ENCODE results near the gene LRRTM2.

DNA sequence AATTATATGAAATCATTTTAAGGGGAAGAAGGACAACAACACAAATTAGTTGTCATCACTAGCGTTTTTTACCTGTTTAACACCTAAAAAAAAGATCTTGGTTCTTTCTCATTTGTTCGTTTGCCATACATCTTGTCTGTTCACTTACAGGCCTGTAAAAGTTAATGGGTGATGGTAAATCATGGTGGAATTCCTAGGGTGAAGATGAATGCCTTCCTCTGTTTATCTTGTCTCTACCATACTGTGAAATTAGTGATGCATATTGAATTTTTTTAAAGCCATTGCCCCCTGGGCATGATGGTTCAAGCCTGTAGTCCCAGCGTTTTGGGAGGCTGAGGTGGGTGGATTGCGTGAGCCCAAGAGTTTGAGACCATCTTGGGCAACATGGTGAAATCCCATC lies 46.6 kb downstream of the LRRTM2 start:
- TF ChIP-seq, protein P1, sequence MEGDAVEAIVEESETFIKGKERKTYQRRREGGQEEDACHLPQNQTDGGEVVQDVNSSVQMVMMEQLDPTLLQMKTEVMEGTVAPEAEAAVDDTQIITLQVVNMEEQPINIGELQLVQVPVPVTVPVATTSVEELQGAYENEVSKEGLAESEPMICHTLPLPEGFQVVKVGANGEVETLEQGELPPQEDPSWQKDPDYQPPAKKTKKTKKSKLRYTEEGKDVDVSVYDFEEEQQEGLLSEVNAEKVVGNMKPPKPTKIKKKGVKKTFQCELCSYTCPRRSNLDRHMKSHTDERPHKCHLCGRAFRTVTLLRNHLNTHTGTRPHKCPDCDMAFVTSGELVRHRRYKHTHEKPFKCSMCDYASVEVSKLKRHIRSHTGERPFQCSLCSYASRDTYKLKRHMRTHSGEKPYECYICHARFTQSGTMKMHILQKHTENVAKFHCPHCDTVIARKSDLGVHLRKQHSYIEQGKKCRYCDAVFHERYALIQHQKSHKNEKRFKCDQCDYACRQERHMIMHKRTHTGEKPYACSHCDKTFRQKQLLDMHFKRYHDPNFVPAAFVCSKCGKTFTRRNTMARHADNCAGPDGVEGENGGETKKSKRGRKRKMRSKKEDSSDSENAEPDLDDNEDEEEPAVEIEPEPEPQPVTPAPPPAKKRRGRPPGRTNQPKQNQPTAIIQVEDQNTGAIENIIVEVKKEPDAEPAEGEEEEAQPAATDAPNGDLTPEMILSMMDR (conservative IDR thresholded peaks at IDR 0.05; ENCODE audit: low read depth, low read length), result no peak
- TF ChIP-seq POLR2A (IDR thresholded peaks at IDR 0.05; ENCODE audit: low read depth, low read length) (no peak), MXI1 (IDR thresholded peaks at IDR 0.05; ENCODE audit: borderline replicate concordance, low read depth, low read length) (no peak), BHLHE40 (IDR thresholded peaks at IDR 0.05; ENCODE audit: low read depth, low read length) (no peak), CEBPB (IDR thresholded peaks at IDR 0.05; ENCODE audit: low read depth, low read length) (no peak), RFX5 (IDR thresholded peaks at IDR 0.05; ENCODE audit: low read depth, low read length) (no peak), MAZ (IDR thresholded peaks at IDR 0.05; ENCODE audit: borderline replicate concordance, low read depth, low read length) (no peak), RAD21 (IDR thresholded peaks at IDR 0.05; ENCODE audit: low read length) (no peak)
- TF ChIP-seq, protein P2, sequence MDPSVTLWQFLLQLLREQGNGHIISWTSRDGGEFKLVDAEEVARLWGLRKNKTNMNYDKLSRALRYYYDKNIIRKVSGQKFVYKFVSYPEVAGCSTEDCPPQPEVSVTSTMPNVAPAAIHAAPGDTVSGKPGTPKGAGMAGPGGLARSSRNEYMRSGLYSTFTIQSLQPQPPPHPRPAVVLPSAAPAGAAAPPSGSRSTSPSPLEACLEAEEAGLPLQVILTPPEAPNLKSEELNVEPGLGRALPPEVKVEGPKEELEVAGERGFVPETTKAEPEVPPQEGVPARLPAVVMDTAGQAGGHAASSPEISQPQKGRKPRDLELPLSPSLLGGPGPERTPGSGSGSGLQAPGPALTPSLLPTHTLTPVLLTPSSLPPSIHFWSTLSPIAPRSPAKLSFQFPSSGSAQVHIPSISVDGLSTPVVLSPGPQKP (IDR thresholded peaks at IDR 0.05; ENCODE audit: borderline replicate concordance, low read depth, low read length), result no peak
- TF ChIP-seq, protein P3, sequence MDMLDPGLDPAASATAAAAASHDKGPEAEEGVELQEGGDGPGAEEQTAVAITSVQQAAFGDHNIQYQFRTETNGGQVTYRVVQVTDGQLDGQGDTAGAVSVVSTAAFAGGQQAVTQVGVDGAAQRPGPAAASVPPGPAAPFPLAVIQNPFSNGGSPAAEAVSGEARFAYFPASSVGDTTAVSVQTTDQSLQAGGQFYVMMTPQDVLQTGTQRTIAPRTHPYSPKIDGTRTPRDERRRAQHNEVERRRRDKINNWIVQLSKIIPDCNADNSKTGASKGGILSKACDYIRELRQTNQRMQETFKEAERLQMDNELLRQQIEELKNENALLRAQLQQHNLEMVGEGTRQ (IDR thresholded peaks at IDR 0.05; ENCODE audit: low read depth, low read length), result no peak
